Thyroid gland (tissue), 4 donors: Measurements from ENCODE around the gene SLC11A2.

Experiments used
- CTCF ChIP-seq, 6 experiments: fragments of 200-600 bp in 3 of 6; fragments of 450-650 bp in 3 of 6; sonication (generic) in 3 of 6; IDR thresholded peaks; one replicate each; pipeline ENCODE4 v1.5.1; 2016 to 2019; ENCODE audit warnings: antibody characterized with exemption in 6 of 6, mild to moderate bottlenecking in 2 of 6, inconsistent platforms in 1 of 6, moderate library complexity in 1 of 6
- POLR2A ChIP-seq, 2 donors: fragments of 450-650 bp; IDR thresholded peaks; one replicate each; pipeline ENCODE4 v1.6.1; 2017; ENCODE audit warnings: antibody characterized with exemption in 2 of 2, mild to moderate bottlenecking in 2 of 2, moderate library complexity in 1 of 2

GRCh38 chr12:50964432-50964831 is 61.8 kb downstream of the SLC11A2 start:
- TF ChIP-seq POLR2A (IDR thresholded peaks at IDR 0.05) (no peak), CTCF (IDR thresholded peaks at IDR 0.05) (no peak)
